Measurements from ENCODE around the gene ITGB7.

Gene ITGB7

GRCh38 chr12:53201639-53202038 is 5.4 kb downstream of the ITGB7 start:
- H3K4me3 ChIP-seq (replicated peaks; ENCODE audit: low read depth, low read length): no peak overlapping the region
- no peak for DNase-seq (ENCODE audit: extremely low read depth, low read depth)
- TF ChIP-seq CTCF (IDR thresholded peaks at IDR 0.05; ENCODE audit: low read depth, low read length, missing control alignments): no peak

GRCh38 chr12:53201177-53201541 is 5.9 kb downstream of the ITGB7 start:
- DNase-seq (ENCODE audit: extremely low read depth, low read depth): no peak
- no peak overlapping the region for H3K4me3 ChIP-seq (replicated peaks; ENCODE audit: low read depth, low read length)
- no peak for TF ChIP-seq CTCF (IDR thresholded peaks at IDR 0.05; ENCODE audit: low read depth, low read length, missing control alignments)

- DNase-seq (ENCODE audit: extremely low read depth, low read depth): no peak
- no peak for TF ChIP-seq CTCF (IDR thresholded peaks at IDR 0.05; ENCODE audit: low read depth, low read length, missing control alignments)
- H3K4me3 ChIP-seq (replicated peaks; ENCODE audit: low read depth, low read length): no peak overlapping the region
Measured at GRCh38 chr12:53200458-53201176, 6.4 kb downstream of the ITGB7 start.

- TF ChIP-seq CTCF (IDR thresholded peaks at IDR 0.05; ENCODE audit: low read depth, low read length, missing control alignments): no peak
- DNase-seq (ENCODE audit: extremely low read depth, low read depth): no peak
- H3K4me3 ChIP-seq (replicated peaks; ENCODE audit: low read depth, low read length): no peak overlapping the region
Measured at GRCh38 chr12:53200107-53200457, 7.0 kb downstream of the ITGB7 start.

- no peak for DNase-seq (ENCODE audit: extremely low read depth, low read depth)
- no peak overlapping the region for H3K4me3 ChIP-seq (replicated peaks; ENCODE audit: low read depth, low read length)
- no peak for TF ChIP-seq CTCF (IDR thresholded peaks at IDR 0.05; ENCODE audit: low read depth, low read length, missing control alignments)
Measured at GRCh38 chr12:53199700-53200099, 7.4 kb downstream of the ITGB7 start.

GRCh38 chr12:53198486-53199110 is 8.5 kb downstream of the ITGB7 start:
- no peak for TF ChIP-seq CTCF (IDR thresholded peaks at IDR 0.05; ENCODE audit: low read depth, low read length, missing control alignments)
- no peak overlapping the region for H3K4me3 ChIP-seq (replicated peaks; ENCODE audit: low read depth, low read length)

More at GRCh38 chr12:53198486-53199110, 8.5 kb downstream of the ITGB7 start:
- DNase-seq (ENCODE audit: extremely low read depth, low read depth): no peak

Measured in HFF-Myc (cell line).